Sigmoid colon (tissue), 4 donors: Measurements from ENCODE around the gene ATP2A2.

Experiments used
- EP300 ChIP-seq, 4 donors: sonication (generic); formaldehyde crosslinking; IDR thresholded peaks; one replicate each; pipeline ENCODE4 v1.6.1; 2017; ENCODE audit warnings: antibody characterized with exemption in 4 of 4
- POLR2A ChIP-seq, 2 donors: fragments of 450-650 bp; IDR thresholded peaks; one replicate each; pipeline ENCODE4 v1.6.1; 2016; ENCODE audit warnings: antibody characterized with exemption in 2 of 2, mild to moderate bottlenecking in 2 of 2, moderate library complexity in 2 of 2
- TF ChIP-seq, protein P1 (sequence below), 4 experiments: fragments of 450-650 bp in 3 of 4; fragments of 200-600 bp in 1 of 4; IDR thresholded peaks; one replicate each; pipeline ENCODE4 v1.5.1; 2016 to 2019; ENCODE audit warnings: antibody characterized with exemption in 4 of 4, mild to moderate bottlenecking in 3 of 4, moderate library complexity in 2 of 4

DNA sequence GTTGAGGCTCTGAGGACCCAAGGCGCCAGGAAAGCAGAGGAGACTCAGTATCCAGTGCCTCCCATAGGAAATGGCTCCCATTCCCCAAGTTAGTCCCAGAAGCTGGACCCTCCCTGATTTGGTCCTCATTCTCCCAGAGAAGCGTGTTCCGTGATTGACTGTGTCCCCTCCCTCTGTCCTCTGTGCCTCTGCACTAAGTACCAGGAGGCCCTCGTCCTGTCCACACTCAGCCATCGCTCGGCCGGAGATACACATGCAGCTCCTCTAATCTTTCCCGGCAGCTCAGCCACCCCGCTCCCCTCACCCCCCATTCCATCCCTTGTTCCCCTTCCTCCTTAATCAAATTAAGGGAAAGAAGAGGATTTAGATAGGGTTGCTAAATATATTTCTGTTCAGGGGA lies 28.3 kb upstream of the ATP2A2 start:
- TF ChIP-seq, protein P1, sequence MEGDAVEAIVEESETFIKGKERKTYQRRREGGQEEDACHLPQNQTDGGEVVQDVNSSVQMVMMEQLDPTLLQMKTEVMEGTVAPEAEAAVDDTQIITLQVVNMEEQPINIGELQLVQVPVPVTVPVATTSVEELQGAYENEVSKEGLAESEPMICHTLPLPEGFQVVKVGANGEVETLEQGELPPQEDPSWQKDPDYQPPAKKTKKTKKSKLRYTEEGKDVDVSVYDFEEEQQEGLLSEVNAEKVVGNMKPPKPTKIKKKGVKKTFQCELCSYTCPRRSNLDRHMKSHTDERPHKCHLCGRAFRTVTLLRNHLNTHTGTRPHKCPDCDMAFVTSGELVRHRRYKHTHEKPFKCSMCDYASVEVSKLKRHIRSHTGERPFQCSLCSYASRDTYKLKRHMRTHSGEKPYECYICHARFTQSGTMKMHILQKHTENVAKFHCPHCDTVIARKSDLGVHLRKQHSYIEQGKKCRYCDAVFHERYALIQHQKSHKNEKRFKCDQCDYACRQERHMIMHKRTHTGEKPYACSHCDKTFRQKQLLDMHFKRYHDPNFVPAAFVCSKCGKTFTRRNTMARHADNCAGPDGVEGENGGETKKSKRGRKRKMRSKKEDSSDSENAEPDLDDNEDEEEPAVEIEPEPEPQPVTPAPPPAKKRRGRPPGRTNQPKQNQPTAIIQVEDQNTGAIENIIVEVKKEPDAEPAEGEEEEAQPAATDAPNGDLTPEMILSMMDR (IDR thresholded peaks at IDR 0.05): no peak
- TF ChIP-seq EP300 (IDR thresholded peaks at IDR 0.05): no peak
- TF ChIP-seq POLR2A (IDR thresholded peaks at IDR 0.05): no peak
